HG03097 (cell line): ENCODE measurements around the gene HRC.

Source experiments
- ATAC-seq: cut with Tn5 transposase; IDR thresholded peaks from one replicate; pipeline ENCODE4 v1.9.1; 2021; ENCODE audit not compliant: unreplicated experiment, low FRiP score

Gene HRC

DNA sequence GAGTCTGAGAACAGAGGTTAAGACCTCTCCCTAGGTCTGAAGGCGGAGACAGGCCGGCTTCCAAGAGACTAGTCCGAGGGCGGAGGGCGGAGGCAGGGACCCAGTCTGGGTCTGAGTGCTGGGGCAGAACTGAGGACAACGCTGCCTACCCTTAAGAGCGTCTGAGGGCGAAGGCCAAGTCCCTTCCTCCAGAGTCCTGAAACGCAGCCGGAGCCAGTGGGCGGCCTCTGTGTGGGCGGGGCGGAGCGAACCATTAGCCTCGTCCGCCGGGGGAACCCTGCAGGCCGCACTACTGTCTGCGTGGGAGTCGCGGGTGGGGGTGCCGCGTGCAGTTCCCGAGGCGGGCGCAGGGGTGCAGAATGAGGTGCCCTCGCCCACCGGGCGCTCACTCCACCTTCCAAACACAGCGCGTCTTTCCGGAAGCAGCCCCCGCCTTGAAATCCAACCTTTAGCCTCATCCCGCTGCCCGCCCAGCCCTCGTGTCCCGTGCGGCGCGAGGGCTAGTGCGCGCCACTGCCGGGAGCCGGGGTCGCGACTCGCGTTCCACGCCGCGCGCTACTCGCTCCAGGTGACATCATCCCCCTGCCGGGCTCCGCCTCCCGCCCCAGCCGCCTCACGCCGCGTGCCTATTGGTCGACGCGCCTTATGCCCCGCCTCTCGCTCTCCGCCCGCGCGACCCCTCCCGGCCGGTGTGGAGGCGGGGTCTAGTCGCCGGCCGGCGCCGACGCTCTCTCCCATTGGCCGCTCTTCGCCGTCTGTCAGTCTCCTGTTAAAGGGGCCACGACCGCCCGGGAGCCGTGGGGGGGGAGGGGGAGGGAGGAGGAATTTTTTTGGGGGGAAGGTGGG, 36.4 kb downstream of the HRC start, which contains the start of gene C19orf73:
Gene C19orf73 (minus strand): TSS at position 579 of the 846 bp plus-strand sequence. CDS start 121 bp downstream, at position 458.
- ATAC-seq, result peak; percentile 74

DNA sequence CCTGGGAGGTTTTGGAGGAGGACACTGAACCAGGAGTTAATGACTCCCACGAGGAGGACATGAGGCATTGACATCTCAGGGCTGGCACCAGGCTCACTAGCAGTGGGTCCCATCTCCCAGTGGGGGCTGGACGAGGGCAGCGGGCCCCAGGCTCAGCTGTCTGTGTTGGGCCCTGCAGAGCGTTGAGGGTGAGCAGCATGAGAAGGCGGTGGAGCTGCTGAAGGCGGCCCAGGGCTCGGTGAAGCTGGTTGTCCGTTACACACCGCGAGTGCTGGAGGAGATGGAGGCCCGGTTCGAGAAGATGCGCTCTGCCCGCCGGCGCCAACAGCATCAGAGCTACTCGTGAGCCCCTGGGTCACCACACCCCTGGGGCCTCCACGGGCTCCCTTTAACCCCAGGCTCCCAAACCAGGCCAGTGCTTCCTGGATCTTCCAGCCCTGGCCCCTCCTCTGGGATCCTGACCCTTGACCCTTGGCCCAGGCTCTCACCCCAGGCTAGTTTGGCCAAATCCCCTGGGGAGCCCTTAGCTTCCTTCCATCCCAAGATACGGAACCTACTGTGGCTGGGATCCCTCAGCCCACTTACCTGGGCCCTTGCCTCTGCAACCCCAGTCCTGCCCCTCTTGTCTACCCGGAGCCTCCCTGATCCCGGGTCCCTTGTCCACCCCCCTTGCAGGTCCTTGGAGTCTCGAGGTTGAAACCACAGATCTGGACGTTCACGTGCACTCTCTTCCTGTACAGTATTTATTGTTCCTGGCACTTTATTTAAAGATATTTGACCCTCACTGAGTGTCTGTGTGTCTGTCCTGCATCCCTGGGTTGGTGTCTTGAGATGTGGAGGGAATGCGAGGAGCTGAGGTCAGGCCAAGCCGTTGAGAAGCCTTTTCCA, 37.3 kb downstream of the HRC start:
- no peak for ATAC-seq

DNA sequence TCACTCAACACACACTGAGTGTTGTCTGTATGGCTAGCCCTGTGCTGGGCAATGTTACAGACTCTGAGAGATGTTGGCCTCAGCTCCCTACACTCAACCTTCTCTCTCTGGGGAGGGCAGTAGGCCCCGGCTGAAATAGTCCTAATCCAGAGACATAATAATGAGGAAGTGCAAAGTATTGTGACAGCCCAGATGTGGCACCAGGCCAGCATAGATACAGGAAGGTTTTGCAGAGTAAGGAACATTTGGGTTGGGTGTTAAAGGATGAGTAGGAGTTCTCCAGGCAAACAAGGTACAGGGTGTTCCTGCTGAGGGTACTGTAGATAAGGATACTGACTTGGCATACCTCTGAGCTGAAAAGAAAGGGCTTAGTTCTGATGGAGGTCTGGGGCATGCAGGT, 38.7 kb downstream of the HRC start:
- no peak for ATAC-seq

- no peak for ATAC-seq
Observed at GRCh38 chr19:49114630-49115363, 40.4 kb downstream of the HRC start.

DNA sequence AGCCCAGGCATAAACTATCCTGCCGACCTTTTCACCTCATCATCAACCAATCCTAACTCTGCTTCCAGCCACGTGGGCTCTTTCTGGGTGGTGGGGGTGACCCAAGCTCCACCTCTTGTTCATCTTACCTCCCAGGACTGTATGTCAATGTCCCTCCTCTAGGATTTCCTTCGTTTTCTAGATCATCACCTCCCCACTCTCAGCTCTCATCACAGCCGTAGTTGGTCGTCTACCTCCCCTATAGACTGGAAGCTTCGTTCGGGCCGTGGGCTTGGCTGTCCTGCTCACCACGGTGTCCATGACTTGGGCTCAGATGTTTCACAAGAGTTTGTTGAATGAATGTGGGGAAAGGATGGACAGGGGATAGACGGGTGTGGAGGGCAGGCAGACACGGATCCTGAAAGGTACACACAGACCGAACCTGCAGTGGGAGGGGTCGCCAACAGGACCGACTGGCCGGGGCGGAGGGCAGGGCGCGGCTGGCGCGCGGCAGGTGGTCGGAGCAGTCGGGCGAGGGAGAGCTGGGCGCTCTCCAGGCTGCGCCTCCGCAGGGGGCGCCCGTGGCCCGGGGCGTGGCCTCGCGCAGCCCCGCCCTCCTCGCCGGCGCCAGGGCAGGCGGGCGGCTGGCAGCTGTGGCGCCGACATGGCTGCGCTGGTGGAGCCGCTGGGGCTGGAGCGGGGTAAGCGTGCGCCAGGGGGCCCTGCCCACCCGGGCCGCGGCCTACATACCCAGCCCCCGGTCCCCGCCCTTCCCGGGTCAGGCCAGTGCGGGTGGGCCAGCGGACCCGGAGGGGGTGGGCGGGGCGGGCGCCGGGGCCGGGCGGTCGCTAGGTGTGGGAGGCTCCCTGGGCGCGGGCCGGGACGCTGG, 41.2 kb downstream of the HRC start, which contains the start of gene LIN7B:
Gene LIN7B (plus strand): TSS at position 609 of the 868 bp plus-strand sequence. CDS start 35 bp downstream, at position 644.
- ATAC-seq, result peak; percentile 56

DNA sequence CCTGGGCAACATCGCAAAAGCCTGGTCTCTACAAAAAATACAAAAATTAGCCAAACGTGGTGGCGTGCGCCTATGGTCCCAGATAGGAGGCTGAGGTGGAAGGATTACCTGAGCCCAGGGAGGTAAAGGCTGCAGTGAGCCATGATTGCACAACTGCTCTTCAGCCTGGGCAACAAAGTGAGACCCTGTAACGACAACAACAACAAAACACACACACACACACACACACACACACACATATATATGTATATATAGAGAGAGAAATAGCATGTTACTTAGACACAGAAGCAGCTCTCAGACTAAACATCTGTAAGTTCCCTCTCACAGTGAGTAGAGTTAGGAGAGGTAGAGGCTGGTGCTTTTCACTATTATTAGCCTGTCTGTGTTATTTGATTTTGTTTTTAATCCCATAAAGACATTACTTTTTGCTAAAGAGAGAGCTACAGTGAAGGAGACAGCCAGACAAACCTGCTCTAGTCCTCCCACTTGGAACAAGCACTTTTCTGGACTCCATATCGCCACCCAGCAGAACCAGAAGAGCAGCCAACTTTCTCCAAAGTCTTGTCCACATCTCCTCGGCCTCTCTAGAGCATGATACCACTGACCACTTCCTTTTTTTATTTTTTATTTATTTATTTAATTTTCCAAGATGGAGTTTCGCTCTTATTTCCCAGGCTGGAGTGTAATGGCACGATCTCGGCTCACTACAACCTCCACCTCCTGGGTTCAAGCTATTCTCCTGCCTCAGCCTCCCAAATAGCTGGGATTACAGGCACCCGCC, 43.8 kb downstream of the HRC start:
- ATAC-seq, result no peak

- ATAC-seq, result no peak
Observed at GRCh38 chr19:49110567-49110966, 44.6 kb downstream of the HRC start.

- ATAC-seq, result no peak
Observed at GRCh38 chr19:49109569-49110233, 45.5 kb downstream of the HRC start.

DNA sequence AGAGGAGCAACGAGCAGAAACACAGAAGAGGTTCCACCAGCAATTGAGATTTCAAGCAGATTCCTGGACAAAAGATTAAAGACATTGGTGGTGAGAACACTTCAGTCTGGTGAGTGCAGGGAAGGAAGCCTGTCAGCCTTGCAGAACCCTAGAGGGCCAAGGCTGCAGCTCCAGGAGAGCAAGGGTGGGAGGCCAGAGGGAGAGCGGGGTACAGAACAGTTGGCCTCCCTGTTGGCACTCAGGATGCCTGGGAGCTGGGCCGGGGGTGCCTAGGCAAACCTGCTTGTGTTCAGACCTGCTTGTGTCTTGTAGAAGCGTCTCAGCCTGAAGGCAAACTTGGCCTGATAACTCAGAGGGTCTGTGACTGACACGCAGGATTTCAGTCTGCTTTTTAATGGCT, 46.1 kb downstream of the HRC start:
- ATAC-seq, result no peak

- ATAC-seq, result no peak
Observed at GRCh38 chr19:49107625-49108459, 47.4 kb downstream of the HRC start.

DNA sequence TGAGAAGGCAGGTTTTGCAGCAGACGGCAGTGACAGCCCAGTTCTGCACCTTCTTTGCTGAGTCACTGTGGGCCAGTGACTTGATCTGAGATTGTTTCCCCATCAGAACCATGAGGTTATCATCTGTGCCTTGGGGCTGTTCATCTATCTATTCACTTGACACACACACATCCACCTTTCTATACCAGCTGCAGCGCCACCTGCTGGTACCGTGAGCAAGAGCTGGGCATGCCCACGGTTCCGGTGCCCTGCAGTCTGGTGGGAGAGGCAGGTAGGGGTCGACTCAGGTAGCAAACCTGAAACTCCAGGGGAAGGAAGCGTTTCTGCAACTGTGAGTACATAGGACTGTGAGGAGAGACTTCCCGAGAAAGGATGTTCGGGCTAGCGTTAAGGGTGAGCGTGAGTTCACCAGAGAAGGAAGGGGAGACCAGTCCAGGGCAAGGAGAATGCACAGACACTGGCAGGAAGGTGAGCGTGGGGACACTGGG, 48.5 kb downstream of the HRC start:
- ATAC-seq, result no peak

DNA sequence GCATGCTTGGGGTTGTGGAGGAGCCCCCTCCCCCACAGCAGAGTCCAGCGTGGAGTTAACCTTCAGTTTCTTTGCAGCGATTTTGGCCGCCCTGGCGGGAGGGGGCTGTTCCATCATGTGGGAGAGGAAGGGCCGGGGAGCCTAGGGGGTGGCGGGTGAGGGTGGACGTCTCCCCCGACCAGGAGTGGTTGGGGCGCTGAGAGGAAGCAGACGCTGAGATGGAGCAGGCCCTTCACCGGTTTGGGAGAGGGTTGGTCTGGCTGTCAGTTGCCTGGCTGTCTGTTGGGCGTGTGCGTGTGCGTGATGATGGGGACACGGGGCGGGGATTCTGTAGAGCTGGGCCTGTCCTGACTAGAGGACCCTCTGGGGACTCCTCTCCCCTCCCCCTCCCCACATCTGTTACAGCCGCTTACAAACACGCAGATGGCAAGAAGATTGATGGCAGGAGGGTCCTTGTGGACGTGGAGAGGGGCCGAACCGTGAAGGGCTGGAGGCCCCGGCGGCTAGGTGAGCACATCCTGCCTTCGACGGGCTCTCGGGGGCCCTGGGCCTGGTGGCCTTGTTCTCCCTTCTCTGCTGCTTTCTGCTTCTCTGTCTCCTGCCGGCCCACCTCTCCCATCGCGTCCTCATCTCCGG, 50.8 kb downstream of the HRC start:
- no peak for ATAC-seq

GRCh38 chr19:49103331-49104085, 51.7 kb downstream of the HRC start:
- no peak for ATAC-seq

GRCh38 chr19:49102303-49102702, 52.9 kb downstream of the HRC start:
- no peak for ATAC-seq
